Stomach smooth muscle (tissue), 2 donors: ENCODE results near the gene ASPRV1.

Experiments used
- H3K27ac ChIP-seq: one replicate; pipeline ENCODE4 v1.7.0; 2013; ENCODE audit warnings: mild to moderate bottlenecking, low read length, inconsistent platforms
- H3K27me3 ChIP-seq, 2 donors: one replicate each; pipeline ENCODE4 v1.7.0; 2013; ENCODE audit warnings: low read length in 2 of 2; ENCODE audit not compliant: insufficient read depth in 2 of 2, control insufficient read depth in 1 of 2
- H3K36me3 ChIP-seq, 2 donors: one replicate each; pipeline ENCODE4 v1.7.0; 2013; ENCODE audit warnings: low read length in 2 of 2; ENCODE audit not compliant: control insufficient read depth in 2 of 2, insufficient read depth in 2 of 2
- H3K4me1 ChIP-seq: one replicate; pipeline ENCODE4 v1.7.0; 2013; ENCODE audit warnings: low read length; ENCODE audit not compliant: control insufficient read depth, insufficient read depth
- H3K4me3 ChIP-seq, 2 donors: one replicate each; pipeline ENCODE4 v1.7.0; 2013; ENCODE audit warnings: low read length in 2 of 2
- H3K9ac ChIP-seq, 2 donors: one replicate each; pipeline ENCODE4 v1.7.0; 2013; ENCODE audit warnings: low read length in 2 of 2, mild to moderate bottlenecking in 1 of 2
- H3K9me3 ChIP-seq, 2 donors: one replicate each; pipeline ENCODE4 v1.7.0; 2013; ENCODE audit warnings: low read length in 2 of 2; ENCODE audit not compliant: control insufficient read depth in 2 of 2
- donor health status: healthy.
- donor health status: Pancreatic carcinoma.

ASPRV1 gene

GRCh38 chr2:69939722-69940121 lies 21.7 kb downstream of the ASPRV1 start:
- peaks cover 57 to 60% of the 10 kb centered on the region in 2 donors for H3K36me3 ChIP-seq
- no peak overlapping the region for H3K9ac ChIP-seq
- no peaks in the 10 kb centered on the region for H3K9me3 ChIP-seq
- H3K4me1 ChIP-seq: no peaks in the 10 kb centered on the region
- no peak overlapping the region for H3K4me3 ChIP-seq
- H3K27ac ChIP-seq: no peak overlapping the region
- no peaks in the 10 kb centered on the region for H3K27me3 ChIP-seq

GRCh38 chr2:69937968-69938367 lies 23.5 kb downstream of the ASPRV1 start:
- no peaks in the 10 kb centered on the region for H3K9me3 ChIP-seq
- H3K9ac ChIP-seq: no peak overlapping the region
- no peaks in the 10 kb centered on the region for H3K27me3 ChIP-seq
- H3K36me3 ChIP-seq: peaks cover 52 to 54% of the 10 kb centered on the region in 2 donors
- no peaks in the 10 kb centered on the region for H3K4me1 ChIP-seq
- H3K27ac ChIP-seq: no peak overlapping the region
- no peak overlapping the region for H3K4me3 ChIP-seq

- Histone ChIP-seq H3K9me3 (no peaks in the 10 kb centered on the region), H3K27ac (no peak overlapping the region), H3K9ac (no peak overlapping the region), H3K36me3 (peaks cover 46 to 50% of the 10 kb centered on the region in 2 donors), H3K4me3 (no peak overlapping the region), H3K27me3 (no peaks in the 10 kb centered on the region), H3K4me1 (no peaks in the 10 kb centered on the region)
These were observed 24.5 kb downstream of the ASPRV1 start for GRCh38 chr2:69936906-69937305.

- peaks cover 37 to 42% of the 10 kb centered on the region in 2 donors for H3K36me3 ChIP-seq
- no peak overlapping the region for H3K27ac ChIP-seq
- H3K9ac ChIP-seq: no peak overlapping the region
- no peak overlapping the region for H3K4me3 ChIP-seq
- H3K4me1 ChIP-seq: no peaks in the 10 kb centered on the region
- H3K27me3 ChIP-seq: no peaks in the 10 kb centered on the region
- H3K9me3 ChIP-seq: no peaks in the 10 kb centered on the region
These were observed 26.4 kb downstream of the ASPRV1 start for GRCh38 chr2:69935011-69935410.

GRCh38 chr2:69934614-69934908 lies 26.9 kb downstream of the ASPRV1 start:
- Histone ChIP-seq H3K36me3 (peaks cover 34 to 40% of the 10 kb centered on the region in 2 donors), H3K9ac (no peak overlapping the region), H3K4me1 (no peaks in the 10 kb centered on the region), H3K27ac (no peak overlapping the region), H3K27me3 (no peaks in the 10 kb centered on the region), H3K4me3 (no peak overlapping the region), H3K9me3 (no peaks in the 10 kb centered on the region)

GRCh38 chr2:69933839-69934613 lies 27.4 kb downstream of the ASPRV1 start:
- no peak overlapping the region for H3K27ac ChIP-seq
- no peak overlapping the region for H3K4me3 ChIP-seq
- peaks cover 33 to 43% of the 10 kb centered on the region in 2 donors for H3K36me3 ChIP-seq
- no peaks in the 10 kb centered on the region for H3K4me1 ChIP-seq
- no peaks in the 10 kb centered on the region for H3K9me3 ChIP-seq
- no peak overlapping the region for H3K9ac ChIP-seq
- no peaks in the 10 kb centered on the region for H3K27me3 ChIP-seq

- Histone ChIP-seq H3K9ac (no peak overlapping the region), H3K27me3 (no peaks in the 10 kb centered on the region), H3K27ac (no peak overlapping the region), H3K4me3 (no peak overlapping the region), H3K4me1 (no peaks in the 10 kb centered on the region), H3K9me3 (no peaks in the 10 kb centered on the region), H3K36me3 (peaks cover 28 to 36% of the 10 kb centered on the region in 2 donors)
These were observed 28.1 kb downstream of the ASPRV1 start for GRCh38 chr2:69933254-69933828.

GRCh38 chr2:69932596-69932922 lies 28.9 kb downstream of the ASPRV1 start:
- Histone ChIP-seq H3K27ac (no peak overlapping the region), H3K4me1 (no peaks in the 10 kb centered on the region), H3K4me3 (no peak overlapping the region)

GRCh38 chr2:69931832-69932595 lies 29.4 kb downstream of the ASPRV1 start:
- Histone ChIP-seq H3K4me3 (no peak overlapping the region), H3K4me1 (no peaks in the 10 kb centered on the region), H3K27me3 (no peaks in the 10 kb centered on the region), H3K9ac (no peak overlapping the region), H3K36me3 (peaks cover 20 to 28% of the 10 kb centered on the region in 2 donors), H3K9me3 (no peaks in the 10 kb centered on the region), H3K27ac (no peak overlapping the region)

More at GRCh38 chr2:69932596-69932922, 28.9 kb downstream of the ASPRV1 start:
- no peak overlapping the region for H3K9ac ChIP-seq
- H3K27me3 ChIP-seq: no peaks in the 10 kb centered on the region
- peaks cover 24 to 28% of the 10 kb centered on the region in 2 donors for H3K36me3 ChIP-seq
- H3K9me3 ChIP-seq: no peaks in the 10 kb centered on the region

- no peak overlapping the region for H3K4me3 ChIP-seq
- no peaks in the 10 kb centered on the region for H3K9me3 ChIP-seq
- no peak overlapping the region for H3K27ac ChIP-seq
- peaks cover 11 to 22% of the 10 kb centered on the region in 2 donors for H3K36me3 ChIP-seq
- no peaks in the 10 kb centered on the region for H3K27me3 ChIP-seq
- no peaks in the 10 kb centered on the region for H3K4me1 ChIP-seq
- no peak overlapping the region for H3K9ac ChIP-seq
These were observed 34.4 kb downstream of the ASPRV1 start for GRCh38 chr2:69926849-69927515.
